ENCODE measurements around the gene AQP6.

The AQP6 gene

DNA sequence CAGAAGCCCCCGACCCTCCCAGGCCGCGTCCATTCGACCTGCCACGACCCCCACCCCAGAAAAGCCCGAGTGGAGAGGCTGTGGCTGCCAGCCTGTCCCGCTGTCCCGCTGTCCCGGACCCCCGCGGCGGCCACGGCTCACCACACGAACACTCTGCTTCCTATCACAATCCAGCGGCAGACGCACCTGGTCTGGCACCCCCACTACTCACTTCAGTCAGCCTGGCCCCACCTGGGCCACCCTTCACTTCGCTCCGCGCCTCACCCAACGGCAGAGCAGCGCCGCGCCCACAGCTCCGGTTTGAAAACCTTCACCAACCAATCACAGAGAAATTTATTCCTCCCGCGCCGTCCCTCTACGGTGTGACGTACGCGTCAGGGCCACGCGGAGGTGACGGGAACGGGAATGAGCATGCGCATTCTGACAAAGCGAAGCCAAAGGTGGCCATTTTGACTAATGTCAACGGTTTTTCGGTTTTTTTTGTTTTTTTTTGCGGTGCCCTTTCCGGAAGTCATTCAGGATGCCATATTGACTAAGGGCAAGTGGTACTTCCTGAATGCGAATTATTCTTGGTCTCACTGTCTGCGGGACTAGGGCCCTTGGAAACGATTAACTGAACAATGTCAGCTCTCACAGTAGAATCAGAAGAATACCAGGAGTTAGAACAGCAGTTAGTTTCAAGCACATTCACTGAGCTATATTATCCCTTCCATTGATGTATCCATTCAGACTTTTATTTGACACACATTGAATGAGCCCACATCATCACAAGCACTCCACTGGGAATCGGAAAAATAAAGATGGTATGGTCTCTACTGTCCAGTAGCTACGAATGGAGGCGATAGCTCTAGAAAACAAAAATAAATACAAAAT is 52.7 kb downstream of the AQP6 start, which contains the start of gene RACGAP1:
TSS of gene RACGAP1 (minus strand) at position 308 of the 873 bp plus-strand sequence. CDS start 8,779 bp downstream, outside the sequence.
- TF ChIP-seq, protein P1, sequence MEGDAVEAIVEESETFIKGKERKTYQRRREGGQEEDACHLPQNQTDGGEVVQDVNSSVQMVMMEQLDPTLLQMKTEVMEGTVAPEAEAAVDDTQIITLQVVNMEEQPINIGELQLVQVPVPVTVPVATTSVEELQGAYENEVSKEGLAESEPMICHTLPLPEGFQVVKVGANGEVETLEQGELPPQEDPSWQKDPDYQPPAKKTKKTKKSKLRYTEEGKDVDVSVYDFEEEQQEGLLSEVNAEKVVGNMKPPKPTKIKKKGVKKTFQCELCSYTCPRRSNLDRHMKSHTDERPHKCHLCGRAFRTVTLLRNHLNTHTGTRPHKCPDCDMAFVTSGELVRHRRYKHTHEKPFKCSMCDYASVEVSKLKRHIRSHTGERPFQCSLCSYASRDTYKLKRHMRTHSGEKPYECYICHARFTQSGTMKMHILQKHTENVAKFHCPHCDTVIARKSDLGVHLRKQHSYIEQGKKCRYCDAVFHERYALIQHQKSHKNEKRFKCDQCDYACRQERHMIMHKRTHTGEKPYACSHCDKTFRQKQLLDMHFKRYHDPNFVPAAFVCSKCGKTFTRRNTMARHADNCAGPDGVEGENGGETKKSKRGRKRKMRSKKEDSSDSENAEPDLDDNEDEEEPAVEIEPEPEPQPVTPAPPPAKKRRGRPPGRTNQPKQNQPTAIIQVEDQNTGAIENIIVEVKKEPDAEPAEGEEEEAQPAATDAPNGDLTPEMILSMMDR (conservative IDR thresholded peaks at IDR 0.05; ENCODE audit: low read depth, low read length) = no peak
- DNase-seq (ENCODE audit: low read depth) = peak; percentile 90
- H3K4me3 ChIP-seq (ENCODE audit: low read length) = peak within 1 kb of the TSS; percentile 92

DNA sequence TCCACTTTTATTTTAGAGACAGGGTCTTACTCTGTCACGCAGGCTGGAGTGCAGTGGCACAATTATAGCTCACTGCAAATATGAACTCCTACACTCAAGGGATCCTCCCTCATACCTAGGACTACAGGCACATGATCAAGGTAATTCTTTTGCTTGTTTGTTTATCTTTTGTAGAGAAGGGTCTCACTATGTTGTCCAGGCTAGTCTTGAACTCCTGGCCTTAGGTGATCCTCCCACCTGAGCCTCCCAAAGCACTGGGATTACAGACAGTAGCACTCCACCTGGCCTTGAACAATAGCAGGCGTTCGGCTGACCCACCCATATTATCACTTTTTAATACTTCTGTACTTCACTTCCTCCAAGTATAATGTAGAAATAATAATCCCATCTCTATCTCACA is 53.9 kb downstream of the AQP6 start:
- DNase-seq (ENCODE audit: low read depth) = no peak
- no peak overlapping the region for H3K4me3 ChIP-seq (ENCODE audit: low read length)
- TF ChIP-seq, protein P1 (conservative IDR thresholded peaks at IDR 0.05; ENCODE audit: low read depth, low read length) = no peak
